GM21390 (cell line): ENCODE measurements around the gene IL1R1.
"Not testable (repeated sequence)": the region's sequence is repeated elsewhere in the genome, so short reads cannot be mapped to it uniquely, and the experiment has no call there.

Experiments used
- ATAC-seq: cut with Tn5 transposase; IDR thresholded peaks from one replicate; pipeline ENCODE4 v1.9.1; 2021; ENCODE audit not compliant: unreplicated experiment

Gene IL1R1

GRCh38 chr2:102110596-102111334 is 31.8 kb upstream of the IL1R1 start:
- no peak for ATAC-seq

GRCh38 chr2:102111823-102112222 is 30.7 kb upstream of the IL1R1 start:
- ATAC-seq = no peak

- ATAC-seq = no peak
Measured at GRCh38 chr2:102112271-102112670, 30.3 kb upstream of the IL1R1 start.

DNA sequence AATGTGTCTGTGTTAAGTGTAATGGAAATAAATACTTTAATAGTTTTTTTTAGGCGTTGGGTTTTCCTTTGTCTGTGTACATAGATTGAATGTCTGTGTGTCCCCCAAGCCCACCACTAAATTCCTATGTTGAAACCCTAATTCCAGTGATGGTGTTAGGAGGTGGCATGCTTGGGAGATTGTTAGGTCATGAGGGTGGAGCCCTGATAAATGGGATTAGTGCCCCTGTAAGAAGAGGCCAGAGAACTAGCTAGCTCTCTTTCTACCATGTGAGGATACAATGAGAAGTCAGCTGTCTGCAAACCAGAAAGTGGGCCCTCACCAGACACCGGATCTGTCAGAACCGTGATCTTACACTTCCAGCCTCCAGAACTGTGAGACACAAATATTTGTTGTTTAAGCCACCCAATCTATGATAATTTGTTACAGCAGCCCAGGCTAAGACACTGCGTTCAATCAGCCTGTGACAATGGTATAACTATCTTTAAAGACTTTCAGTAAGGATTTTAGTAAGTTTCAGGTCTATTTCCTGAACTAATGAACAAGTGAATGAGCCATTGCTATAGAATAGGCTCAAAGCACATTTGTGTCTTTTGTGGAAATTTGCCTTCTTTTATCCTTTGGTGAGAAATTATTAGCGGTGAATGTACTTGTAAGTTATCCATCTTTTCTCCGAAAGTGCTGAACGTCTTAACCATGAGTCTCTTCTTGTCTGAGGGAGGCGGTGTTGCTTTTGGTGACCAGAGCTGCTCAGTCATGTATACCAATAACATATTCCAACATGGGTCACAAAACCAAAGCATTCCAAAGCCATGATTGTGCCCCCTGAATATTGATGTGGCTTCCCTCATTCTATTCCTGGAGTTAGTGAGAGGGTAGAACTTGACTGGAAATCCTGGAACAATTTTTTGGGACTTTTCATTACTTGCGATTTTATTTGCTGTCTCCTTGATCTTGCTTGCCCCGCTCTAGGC is 29.6 kb upstream of the IL1R1 start:
- ATAC-seq = no peak

DNA sequence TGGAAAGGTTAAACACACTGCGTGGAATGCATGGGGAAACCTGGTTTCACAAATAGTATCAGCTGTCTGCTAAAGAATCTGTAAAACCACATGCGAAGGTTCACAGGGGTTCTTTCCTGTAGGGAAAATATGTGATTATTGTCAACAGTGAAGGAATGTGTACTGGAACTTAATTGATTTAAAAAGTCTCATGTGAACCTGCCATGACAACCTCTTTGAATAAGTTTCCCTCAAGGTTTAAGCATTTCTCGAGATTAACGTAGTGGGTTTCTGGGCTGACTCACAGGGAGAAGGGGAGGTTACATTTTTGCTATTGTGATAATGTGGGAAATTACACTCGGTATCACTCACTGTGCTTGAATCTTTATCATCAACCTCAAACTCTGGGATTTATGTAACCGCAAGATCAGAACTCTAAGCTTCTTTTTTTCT is 28.2 kb upstream of the IL1R1 start:
- no peak for ATAC-seq

GRCh38 chr2:102114851-102115497 is 27.6 kb upstream of the IL1R1 start:
- no peak for ATAC-seq

DNA sequence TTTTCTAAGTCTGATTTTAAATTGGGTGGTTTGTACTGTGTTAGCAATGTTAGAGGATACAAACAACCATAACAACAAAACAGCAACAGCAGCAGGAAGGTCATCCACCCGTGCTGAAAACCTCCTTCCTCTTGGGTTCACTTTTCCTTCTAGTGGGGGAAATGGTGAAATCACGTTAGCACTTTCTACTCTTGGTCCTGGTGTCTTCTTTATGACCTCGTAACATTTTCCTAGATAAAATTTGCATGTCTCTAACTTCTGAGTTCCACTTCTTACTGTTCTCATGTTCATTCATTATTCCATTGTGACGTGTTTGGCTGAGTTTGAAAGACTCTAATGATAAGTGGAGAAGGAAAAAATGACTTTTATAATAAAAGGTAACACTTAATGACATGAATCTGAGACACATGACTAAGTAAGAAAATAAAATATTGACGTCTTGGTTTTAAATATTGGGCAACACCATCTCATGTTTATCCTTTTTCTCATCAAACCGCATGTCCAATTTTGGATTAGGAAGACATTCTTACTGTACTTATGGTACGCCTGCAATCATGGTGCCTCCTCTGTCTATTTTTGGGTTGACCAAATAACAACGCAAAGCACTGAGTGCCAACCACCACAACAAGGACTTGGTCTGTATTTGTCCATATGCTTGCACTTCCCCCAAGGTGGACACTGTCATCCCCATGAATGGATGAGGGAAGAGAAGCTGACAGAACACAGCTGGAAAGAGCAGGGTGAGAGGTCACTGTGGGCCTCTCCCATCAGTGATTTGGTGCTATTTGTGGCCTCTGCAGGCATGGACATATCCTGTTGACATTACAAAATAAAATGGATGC is 25.7 kb upstream of the IL1R1 start:
- no peak for ATAC-seq

GRCh38 chr2:102117472-102117858 is 25.1 kb upstream of the IL1R1 start:
- ATAC-seq = no peak

DNA sequence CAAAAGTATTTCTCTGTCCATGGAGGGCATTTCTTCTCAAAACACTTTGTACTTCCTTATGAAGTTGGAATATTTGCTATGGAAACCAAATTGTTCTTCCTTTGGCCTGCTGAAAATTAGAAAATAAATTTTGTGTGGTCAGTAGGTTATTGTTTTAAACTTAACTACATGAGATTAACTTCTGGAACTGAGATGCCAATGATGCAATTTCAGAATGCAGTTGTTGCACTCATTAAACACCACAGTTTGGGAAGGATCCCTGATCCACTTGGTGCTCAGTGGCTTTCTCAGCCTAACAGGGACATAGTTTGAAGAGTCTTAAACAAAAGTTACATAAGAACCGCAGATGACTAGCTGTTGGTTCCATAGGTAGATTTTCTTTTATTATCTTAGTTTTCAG is 23.3 kb upstream of the IL1R1 start:
- no peak for ATAC-seq

- no peak for ATAC-seq
Measured at GRCh38 chr2:102120261-102120660, 22.3 kb upstream of the IL1R1 start.

DNA sequence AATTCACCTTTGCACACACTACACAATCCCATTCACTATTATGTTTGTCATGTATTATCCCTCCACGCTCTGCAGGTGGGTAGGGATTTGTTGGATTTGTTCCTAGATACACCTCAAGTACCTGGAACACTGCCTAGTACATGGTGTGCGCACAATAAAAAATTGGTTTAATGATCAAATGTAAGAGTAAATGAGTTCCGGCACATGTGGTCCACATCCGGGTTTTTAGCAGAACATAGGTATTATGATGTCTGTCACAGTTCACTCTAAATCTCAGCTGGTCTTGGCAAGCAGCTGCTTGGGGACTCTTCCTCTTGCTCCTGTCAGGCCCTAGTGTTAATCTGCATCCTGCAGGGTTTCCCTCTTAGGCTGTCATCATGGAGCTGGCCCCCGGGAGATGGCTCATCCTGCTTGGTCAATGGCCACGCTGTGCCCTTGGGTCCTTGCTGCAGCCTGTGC is 21.8 kb upstream of the IL1R1 start:
- no peak for ATAC-seq

DNA sequence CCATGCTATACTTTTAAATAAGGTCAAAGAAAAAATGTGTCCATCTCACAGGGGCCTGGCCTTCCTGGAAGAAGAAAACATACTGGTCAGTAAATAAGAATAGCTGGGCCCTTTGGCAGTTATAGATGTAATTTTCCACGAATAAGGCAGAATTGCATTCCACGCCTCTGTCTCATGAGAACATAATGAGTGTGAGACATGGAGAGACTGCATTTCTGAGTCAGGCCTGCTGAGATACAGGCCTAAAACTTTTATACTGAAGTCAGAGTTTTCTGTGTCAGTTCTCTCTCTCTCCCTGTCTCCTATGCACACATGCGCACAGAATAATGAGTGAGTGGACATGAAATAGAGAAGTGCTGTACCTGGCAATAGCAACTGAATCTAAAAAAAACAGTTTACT is 20.4 kb upstream of the IL1R1 start:
- ATAC-seq = no peak

DNA sequence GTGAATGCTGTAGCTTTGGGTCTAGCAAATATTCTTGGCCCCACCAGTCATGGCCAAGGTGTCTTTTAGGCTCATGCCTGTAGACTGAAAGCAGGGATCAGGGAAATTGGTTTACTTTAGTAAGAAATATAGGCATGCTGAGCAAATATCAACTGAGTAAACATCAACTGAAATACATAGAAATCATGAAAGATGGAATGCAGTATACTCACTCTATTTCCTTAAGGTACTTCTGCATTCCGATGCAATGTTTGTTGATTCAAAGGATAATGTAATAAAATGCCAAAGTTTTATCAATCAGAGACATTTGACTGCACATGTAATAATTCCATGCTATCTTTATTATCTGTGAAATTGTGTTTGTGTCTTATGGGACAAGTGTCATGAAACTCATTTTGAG is 19.6 kb upstream of the IL1R1 start:
- no peak for ATAC-seq

DNA sequence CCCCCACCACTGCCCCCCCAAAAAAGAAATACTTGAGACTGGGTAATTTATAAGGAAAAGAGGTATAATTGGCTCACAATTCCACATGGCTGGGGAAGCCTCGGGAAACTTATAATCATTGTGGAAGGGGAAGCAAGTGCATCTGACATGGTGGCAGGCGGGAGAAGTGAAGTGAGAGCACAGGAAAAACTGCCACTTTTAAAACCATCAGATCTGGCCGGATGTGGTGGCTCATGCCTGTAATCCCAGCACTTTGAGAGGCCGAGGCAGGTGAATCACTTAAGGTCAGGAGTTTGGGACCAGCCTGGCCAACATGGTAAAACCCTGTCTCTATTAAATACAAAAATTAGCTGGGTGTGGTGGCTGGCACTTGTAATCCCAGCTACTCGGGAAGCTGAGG is 18.1 kb upstream of the IL1R1 start:
- ATAC-seq = not testable (repeated sequence)

GRCh38 chr2:102126169-102126568 is 16.4 kb upstream of the IL1R1 start:
- no peak for ATAC-seq

- ATAC-seq = no peak
Measured at GRCh38 chr2:102126660-102127059, 15.9 kb upstream of the IL1R1 start.

DNA sequence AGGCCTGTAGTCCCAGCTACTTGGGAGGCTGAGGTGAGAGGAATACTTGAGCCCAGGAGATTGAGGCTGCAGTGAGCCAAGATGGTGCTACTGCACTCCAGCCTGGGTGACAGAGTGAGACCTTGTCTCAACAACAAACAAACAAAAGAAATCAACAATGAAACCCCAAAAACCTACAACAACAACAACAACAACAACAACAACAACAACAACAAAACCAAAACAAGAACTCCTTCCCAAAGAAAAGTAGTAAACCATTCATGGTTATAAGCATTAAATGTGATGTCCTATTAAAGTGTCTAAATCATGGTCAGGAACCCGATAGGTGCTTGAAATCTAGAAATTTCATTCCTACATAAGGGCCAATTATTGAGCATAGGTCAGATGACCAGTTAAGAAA is 13.5 kb upstream of the IL1R1 start:
- ATAC-seq = no peak

DNA sequence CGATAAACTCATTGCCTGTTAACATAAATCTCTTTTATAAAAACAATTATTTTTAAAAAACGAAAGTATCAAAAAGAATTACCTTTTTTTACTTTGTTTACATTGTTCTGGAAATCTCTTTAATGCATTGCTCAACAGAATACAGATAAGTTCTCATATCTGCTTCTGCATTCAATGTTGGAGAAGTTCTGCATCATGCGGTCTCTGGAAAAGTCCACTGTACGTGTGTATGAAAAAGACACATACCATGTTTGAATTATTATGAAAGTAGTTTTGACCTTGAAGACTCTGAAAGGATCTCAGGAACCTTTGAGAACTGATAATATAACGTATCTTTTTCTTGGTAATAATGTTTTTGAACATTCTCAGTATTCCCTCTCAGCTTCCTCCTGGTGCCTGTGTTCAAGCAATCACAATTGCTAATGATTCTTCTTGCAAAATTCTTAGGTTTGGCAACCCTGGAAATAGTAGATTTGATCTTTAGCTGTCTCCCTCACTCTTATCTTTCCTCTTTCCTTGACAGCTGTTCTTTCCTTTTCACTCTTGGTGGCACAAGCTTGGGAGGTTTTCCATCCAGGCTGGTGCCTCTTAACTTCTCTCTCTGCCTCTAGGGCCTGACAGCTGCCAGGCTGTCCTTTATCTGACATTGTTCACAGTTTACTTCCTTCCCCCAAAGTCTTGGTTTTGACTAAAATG is 12.4 kb upstream of the IL1R1 start:
- no peak for ATAC-seq

GRCh38 chr2:102130647-102130991 is 11.9 kb upstream of the IL1R1 start:
- no peak for ATAC-seq

DNA sequence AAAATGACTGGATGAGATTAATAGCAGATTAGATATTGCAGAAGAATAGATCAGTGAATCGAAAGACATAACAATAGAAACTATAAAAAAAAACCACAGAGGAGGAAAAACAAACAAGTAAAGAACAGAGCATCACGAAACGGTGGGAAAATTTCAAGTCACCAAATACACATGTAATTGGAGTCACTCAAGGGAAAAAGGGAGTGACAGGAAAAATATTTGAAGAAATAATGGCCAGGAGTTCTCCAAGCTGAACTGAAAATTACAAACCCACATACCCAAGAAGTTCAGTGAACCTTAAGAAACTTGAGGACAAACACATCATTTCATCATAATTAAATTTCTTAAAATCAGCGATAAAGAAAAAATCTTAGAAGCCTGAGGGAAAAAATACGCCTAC is 11.0 kb upstream of the IL1R1 start:
- no peak for ATAC-seq
